NCI-H526 treated with DMSO at 0.1 percent for 48 hours (cell line): ENCODE measurements around the gene NNMT.

Source experiments
- DNase-seq: peaks from one replicate; lab custom pipeline; 2025; lab: John Stamatoyannopoulos, UW

Gene NNMT

GRCh38 chr11:114348200-114349191, 52.3 kb downstream of the NNMT start:
- peak; percentile 75 for DNase-seq

- DNase-seq, result no peak
Measured at GRCh38 chr11:114350022-114350421, 53.8 kb downstream of the NNMT start.

- no peak for DNase-seq
Measured at GRCh38 chr11:114353443-114353842, 57.2 kb downstream of the NNMT start.

- DNase-seq, result no peak
Measured at GRCh38 chr11:114354076-114354475, 57.9 kb downstream of the NNMT start.

GRCh38 chr11:114358716-114359115, 62.5 kb downstream of the NNMT start:
- no peak for DNase-seq

- DNase-seq, result no peak
Measured at GRCh38 chr11:114359342-114359741, 63.1 kb downstream of the NNMT start.

GRCh38 chr11:114362326-114362725, 66.1 kb downstream of the NNMT start:
- DNase-seq, result no peak

- DNase-seq, result no peak
Measured at GRCh38 chr11:114362958-114363357, 66.8 kb downstream of the NNMT start.
